IPS-20b (cell line): ENCODE data around the gene WLS.

ENCODE experiments used
- H3K27ac ChIP-seq: one replicate; pipeline ENCODE4 v1.5.1; 2013; ENCODE audit warnings: low read length
- H3K27me3 ChIP-seq: 2 replicates; pipeline ENCODE4 v1.6.1; 2013; ENCODE audit warnings: mild to moderate bottlenecking, low read length, inconsistent platforms; ENCODE audit not compliant: insufficient read depth
- H3K36me3 ChIP-seq: 2 replicates; pipeline ENCODE4 v1.6.1; 2013; ENCODE audit warnings: low read depth, mild to moderate bottlenecking, inconsistent platforms, low read length, moderate library complexity; ENCODE audit not compliant: insufficient read depth
- H3K4me1 ChIP-seq: 2 replicates; pipeline ENCODE4 v1.6.1; 2013; ENCODE audit warnings: mild to moderate bottlenecking, control low read depth, inconsistent platforms, low read length, moderate library complexity; ENCODE audit not compliant: insufficient read depth
- H3K4me3 ChIP-seq: 2 replicates; pipeline ENCODE4 v1.5.1; 2013; ENCODE audit warnings: mild to moderate bottlenecking, low read length, inconsistent platforms
- H3K9ac ChIP-seq: 2 replicates; pipeline ENCODE4 v1.6.1; 2013; ENCODE audit warnings: low read depth, mild to moderate bottlenecking, inconsistent platforms, low read length, moderate library complexity
- H3K9me3 ChIP-seq: 2 replicates; pipeline ENCODE4 v1.6.1; 2013; ENCODE audit warnings: mild to moderate bottlenecking, low read depth, low read length, inconsistent platforms; ENCODE audit not compliant: insufficient read depth

The WLS gene

GRCh38 chr1:68225781-68226180 is 6.5 kb downstream of the WLS start:
- Histone ChIP-seq H3K4me3 (no peak overlapping the region), H3K4me1 (peaks cover 13% of the 10 kb centered on the region; the same call in 1 of the 2 replicates), H3K9ac (no peak overlapping the region), H3K9me3 (no peaks in the 10 kb centered on the region), H3K27me3 (peaks cover 57% of the 10 kb centered on the region), H3K36me3 (no peaks in the 10 kb centered on the region), H3K27ac (no peak overlapping the region)

- Histone ChIP-seq H3K4me3 (no peak overlapping the region), H3K9me3 (no peaks in the 10 kb centered on the region), H3K9ac (no peak overlapping the region), H3K27me3 (peaks cover 36% of the 10 kb centered on the region), H3K36me3 (no peaks in the 10 kb centered on the region), H3K4me1 (peaks cover 15% of the 10 kb centered on the region), H3K27ac (no peak overlapping the region)
These were observed 8.6 kb downstream of the WLS start for GRCh38 chr1:68223687-68224086.

- Histone ChIP-seq H3K9ac (no peak overlapping the region), H3K4me1 (peaks cover 25% of the 10 kb centered on the region), H3K4me3 (no peak overlapping the region), H3K36me3 (no peaks in the 10 kb centered on the region), H3K9me3 (no peaks in the 10 kb centered on the region), H3K27me3 (peaks cover 21% of the 10 kb centered on the region), H3K27ac (no peak overlapping the region)
These were observed 10.3 kb downstream of the WLS start for GRCh38 chr1:68221980-68222373.

- no peak overlapping the region for H3K27ac ChIP-seq
- H3K9ac ChIP-seq = no peak overlapping the region
- peaks cover 25% of the 10 kb centered on the region for H3K4me1 ChIP-seq
- H3K9me3 ChIP-seq = no peaks in the 10 kb centered on the region
- no peaks in the 10 kb centered on the region for H3K36me3 ChIP-seq
- peaks cover 17% of the 10 kb centered on the region for H3K27me3 ChIP-seq
- no peak overlapping the region for H3K4me3 ChIP-seq
These were observed 11.0 kb downstream of the WLS start for GRCh38 chr1:68221001-68221979.

GRCh38 chr1:68220420-68220819 is 11.9 kb downstream of the WLS start:
- Histone ChIP-seq H3K9ac (no peak overlapping the region), H3K9me3 (no peaks in the 10 kb centered on the region), H3K27me3 (peaks cover 17% of the 10 kb centered on the region), H3K4me1 (peaks cover 20% of the 10 kb centered on the region), H3K36me3 (no peaks in the 10 kb centered on the region), H3K4me3 (no peak overlapping the region), H3K27ac (no peak overlapping the region)

- H3K27me3 ChIP-seq = peaks cover 2% of the 10 kb centered on the region
- no peak overlapping the region for H3K27ac ChIP-seq
- H3K9ac ChIP-seq = no peak overlapping the region
- peaks cover 20% of the 10 kb centered on the region for H3K4me1 ChIP-seq
- H3K4me3 ChIP-seq = no peak overlapping the region; the same call in 1 of the 2 replicates
- no peaks in the 10 kb centered on the region for H3K9me3 ChIP-seq
- H3K36me3 ChIP-seq = no peaks in the 10 kb centered on the region
These were observed 13.8 kb downstream of the WLS start for GRCh38 chr1:68218490-68218889.

GRCh38 chr1:68217618-68218017 is 14.7 kb downstream of the WLS start:
- peaks cover 20% of the 10 kb centered on the region for H3K4me1 ChIP-seq
- H3K27ac ChIP-seq = no peak overlapping the region
- no peaks in the 10 kb centered on the region for H3K36me3 ChIP-seq
- H3K9ac ChIP-seq = no peak overlapping the region
- H3K9me3 ChIP-seq = no peaks in the 10 kb centered on the region
- no peaks in the 10 kb centered on the region for H3K27me3 ChIP-seq
- H3K4me3 ChIP-seq = no peak overlapping the region

GRCh38 chr1:68217060-68217554 is 15.2 kb downstream of the WLS start:
- Histone ChIP-seq H3K4me3 (no peak overlapping the region), H3K9me3 (no peaks in the 10 kb centered on the region), H3K4me1 (peaks cover 20% of the 10 kb centered on the region), H3K9ac (no peak overlapping the region), H3K27ac (no peak overlapping the region), H3K27me3 (no peaks in the 10 kb centered on the region), H3K36me3 (no peaks in the 10 kb centered on the region)

GRCh38 chr1:68216089-68216772 is 16.1 kb downstream of the WLS start:
- H3K4me1 ChIP-seq = peaks cover 19% of the 10 kb centered on the region
- H3K27ac ChIP-seq = no peak overlapping the region

GRCh38 chr1:68213843-68214242 is 18.5 kb downstream of the WLS start:
- Histone ChIP-seq H3K27me3 (no peaks in the 10 kb centered on the region), H3K36me3 (no peaks in the 10 kb centered on the region), H3K9me3 (no peaks in the 10 kb centered on the region), H3K4me3 (no peak overlapping the region), H3K27ac (no peak overlapping the region), H3K9ac (no peak overlapping the region), H3K4me1 (peaks cover 12% of the 10 kb centered on the region; the same call in 1 of the 2 replicates)

More at GRCh38 chr1:68216089-68216772, 16.1 kb downstream of the WLS start:
- Histone ChIP-seq H3K36me3 (no peaks in the 10 kb centered on the region), H3K27me3 (no peaks in the 10 kb centered on the region), H3K9ac (no peak overlapping the region), H3K9me3 (no peaks in the 10 kb centered on the region), H3K4me3 (no peak overlapping the region)

- H3K9ac ChIP-seq = no peak overlapping the region
- H3K36me3 ChIP-seq = no peaks in the 10 kb centered on the region
- no peaks in the 10 kb centered on the region for H3K9me3 ChIP-seq
- no peaks in the 10 kb centered on the region for H3K27me3 ChIP-seq
- no peak overlapping the region for H3K27ac ChIP-seq
- H3K4me1 ChIP-seq = no peaks in the 10 kb centered on the region
- no peak overlapping the region for H3K4me3 ChIP-seq
These were observed 20.5 kb downstream of the WLS start for GRCh38 chr1:68211761-68212380.
